K562 (cell line): ENCODE data around the gene SH3TC1. TPM values are rescaled to one million over a fixed set of nuclear protein-coding genes. Genes with fewer than 3 reads are reported as not detected.

Source experiments
- ATAC-seq: fragments of 200-7000 bp; cut with Tn5 transposase; 3 replicates; pipeline ENCODE4 v1.9.1; 2020; ENCODE audit warnings: moderate library complexity
- BruUV-seq: library from RNA; stranded (reverse); fragments of 400-500 nt; replicated peaks from 2 replicates; lab custom pipeline; 2021; lab: Mats Ljungman, UMichigan
- CTCF ChIA-PET: fragments of 300-600 bp; formaldehyde crosslinking; extraction: SDS; loops from one replicate; lab custom pipeline; 2021; ENCODE audit warnings: low intra/inter-chr PET ratio; lab: Yijun Ruan, JAX
- POLR2A ChIA-PET: fragments of 300-600, 350-650 bp; sonication (Branson Sonifier 250); formaldehyde crosslinking; extraction: SDS; loops from one replicate; lab custom pipeline; 2021; ENCODE audit warnings: antibody characterized with exemption, inconsistent platforms; lab: Yijun Ruan, JAX
- DNase-seq, 4 experiments: peaks; one replicate each; pipeline versions ENCODE4 v3.0.0 to v3.0.0-alpha.2; 2011 to 2018; ENCODE audit warnings: low spot score in 3 of 4, mixed read lengths in 3 of 4; ENCODE audit errors: extremely low read depth in 1 of 4
- FAIRE-seq: peaks from 2 replicates; lab custom pipeline; 2011; peaks lifted over from hg19 to GRCh38; lab: Jason Lieb, UNC
- H2AFZ ChIP-seq: 2 replicates; pipeline ENCODE4 v1.6.0; 2011; ENCODE audit warnings: low read depth, low read length, control low read depth, inconsistent platforms
- H3K27ac ChIP-seq: fragments of 200-600 bp; 3 replicates; pipeline ENCODE4 v1.8.0; 2011; ENCODE audit warnings: low read depth, mild to moderate bottlenecking, control low read depth, inconsistent platforms, low read length, moderate library complexity, mixed read lengths; ENCODE audit errors: extremely low read depth
- H3K27me3 ChIP-seq, 2 experiments: fragments of 300-600 bp in 1 of 2; 2 replicates in 1 of 2; 3 replicates in 1 of 2; pipeline versions ENCODE4 v1.6.0 to v1.8.0; 2011; ENCODE audit warnings: inconsistent platforms in 2 of 2, low read length in 2 of 2, mild to moderate bottlenecking in 1 of 2, mixed read lengths in 1 of 2, moderate library complexity in 1 of 2; ENCODE audit not compliant: control insufficient read depth in 2 of 2, insufficient read depth in 2 of 2
- H3K36me3 ChIP-seq: fragments of 300-600 bp; 3 replicates; pipeline ENCODE4 v1.8.0; 2011; ENCODE audit warnings: mild to moderate bottlenecking, low read length, inconsistent platforms; ENCODE audit not compliant: control insufficient read depth, insufficient read depth
- H3K4me1 ChIP-seq, 2 experiments: fragments of 200-600 bp in 1 of 2; replicated peaks in 1 of 2; 2 replicates in 1 of 2; 3 replicates in 1 of 2; pipeline versions ENCODE4 v1.5.1 to v1.8.0; 2011; ENCODE audit warnings: inconsistent platforms in 2 of 2, low read length in 2 of 2, mild to moderate bottlenecking in 1 of 2, mixed read lengths in 1 of 2, moderate library complexity in 1 of 2; ENCODE audit not compliant: control insufficient read depth in 2 of 2, insufficient read depth in 2 of 2
- H3K4me2 ChIP-seq: 2 replicates; pipeline ENCODE4 v1.6.1; 2011; ENCODE audit warnings: low read length, control low read depth, inconsistent platforms, mixed read lengths; ENCODE audit not compliant: insufficient read depth
- H3K4me3 ChIP-seq: fragments of 200-600 bp; sonication (generic), shearing (Covaris generic); 2 replicates; pipeline ENCODE4 v1.5.1; 2016; ENCODE audit warnings: control low read depth, inconsistent platforms
- H3K79me2 ChIP-seq: fragments of 200-600 bp; 3 replicates; pipeline ENCODE4 v1.8.0; 2011; ENCODE audit warnings: low read length, inconsistent platforms; ENCODE audit not compliant: control insufficient read depth, insufficient read depth
- H3K9ac ChIP-seq, 2 experiments: 2 replicates each; pipeline versions ENCODE4 v1.6.0 to v1.6.1; 2011; ENCODE audit warnings: low read depth in 2 of 2, low read length in 2 of 2, control low read depth in 1 of 2, inconsistent platforms in 1 of 2, mild to moderate bottlenecking in 1 of 2, mixed read lengths in 1 of 2; ENCODE audit not compliant: insufficient read depth in 1 of 2
- H3K9me1 ChIP-seq: one replicate; pipeline ENCODE4 v1.6.0; 2011; ENCODE audit warnings: inconsistent platforms, mild to moderate bottlenecking, low read length, moderate library complexity; ENCODE audit not compliant: control insufficient read depth, insufficient read depth
- H3K9me3 ChIP-seq: replicated peaks from 2 replicates; pipeline ENCODE4 v1.5.1; 2011; ENCODE audit warnings: low read depth, low read length, inconsistent platforms; ENCODE audit not compliant: control insufficient read depth, insufficient read depth
- H4K20me1 ChIP-seq: replicated peaks from 2 replicates; pipeline ENCODE4 v1.6.1; 2011; ENCODE audit warnings: low read length, inconsistent platforms, mixed read lengths; ENCODE audit not compliant: control insufficient read depth, insufficient read depth
- E2F5 ChIP-seq: sonication (generic); formaldehyde crosslinking; IDR thresholded peaks from 2 replicates; pipeline ENCODE4 v1.8.0; 2022; ENCODE audit warnings: mild to moderate bottlenecking, missing genetic modification reagents
- HSF4 ChIP-seq: fragments of 250-450 bp; sonication (Bioruptor Pico); IDR thresholded peaks from 2 replicates; pipeline ENCODE4 v2.1.2; 2022; ENCODE audit warnings: mild to moderate bottlenecking, moderate library complexity, borderline replicate concordance
- MBD2 ChIP-seq: sonication (generic); IDR thresholded peaks from 2 replicates; pipeline ENCODE4 v1.6.1; 2016; ENCODE audit warnings: low read depth, borderline replicate concordance
- SMARCB1 ChIP-seq: IDR thresholded peaks from 2 replicates; pipeline ENCODE4 v1.6.1; 2011; ENCODE audit warnings: improper control_type of control experiment, low read depth; ENCODE audit not compliant: insufficient read length
- ZEB2 ChIP-seq: fragments of 450-650 bp; IDR thresholded peaks from 2 replicates; pipeline ENCODE4 v1.6.1; 2016
- ZNF41 ChIP-seq: fragments of 250-450 bp; sonication (Bioruptor Pico); conservative IDR thresholded peaks from 2 replicates; pipeline ENCODE4 v1.4.0; 2020; ENCODE audit warnings: mild to moderate bottlenecking
- ZNF584 ChIP-seq: fragments of 200-800 bp; sonication (Bioruptor generic); IDR thresholded peaks from 2 replicates; pipeline ENCODE4 v1.6.1; 2016; ENCODE audit warnings: low read depth, mild to moderate bottlenecking, missing genetic modification characterization, missing compliant biosample characterization
- WGBS: fragments of 100-300 bp; shearing (Covaris generic); methylation state at CpG from one replicate; pipeline ENCODE4 v1.1.6; 2016; ENCODE audit warnings: low coverage, mixed read lengths; ENCODE audit not compliant: insufficient coverage; ENCODE audit errors: missing lambda C conversion rate; 5-methylcytosine and 5-hydroxymethylcytosine counted together
- in situ Hi-C: fragments of 300-500 bp; cut with MboI; formaldehyde crosslinking; loops from 4 replicates; pipeline ENCODE4 v1.15.0; 2018; ENCODE audit warnings: inconsistent platforms, mixed read lengths
- intact Hi-C: fragments of 100-400 bp; cut with micrococcal nuclease; formaldehyde crosslinking; loops from 2 replicates; pipeline ENCODE4 v1.14.2; 2022
- polyA plus RNA-seq, 8 experiments: library from polyadenylated mRNA; depleted of rRNA in 4 of 8; stranded (reverse) in 5 of 8; unstranded in 3 of 8; fragments of >200 nt; fragmentation: Nextera tagmentation in 2 of 8; fragmentation: Illumina TruSeq in 1 of 8; extraction: Ambion mirVana in 2 of 8; extraction: Trizol in 1 of 8; gene quantifications; 2 replicates each; pipeline versions ENCODE4 v1.2.1 to v1.2.3, GENCODE V29; 2011 to 2014; ENCODE audit warnings: inconsistent platforms in 1 of 8, missing spikeins in 1 of 8
- total RNA-seq, 7 experiments: library from RNA; depleted of rRNA in 6 of 7; stranded (reverse); fragments of >200 nt in 6 of 7; fragmentation: Illumina TruSeq in 2 of 7; extraction: Trizol in 2 of 7; gene quantifications; 2 replicates each; pipeline versions ENCODE4 v1.2.1 to v1.2.3, GENCODE V29; 2011 to 2021; ENCODE audit warnings: low replicate concordance in 1 of 7

Gene SH3TC1
- total and polyA plus RNA-seq, 9 of the 15 experiments (the other 6 are each of a cell fraction or from before 2014, with no cell fraction given): 0.04 to 2.1 (median 0.48) TPM; not detected in 1

GRCh38 chr4:8241211-8241779 lies 42.2 kb downstream of the SH3TC1 start:
- no peak overlapping the region for H3K27ac ChIP-seq
- in situ Hi-C loops: loop anchor here (5.0 kb wide), 1 partner anchor 161 kb away; no protein-coding TSS in a partner anchor
- CTCF ChIA-PET: interaction anchor here (0.7 to 4.9 kb wide), 6 partner anchors 81 to 353 kb away, joined by 3 to 69 read pairs (median 4); no protein-coding TSS in a partner anchor
- H3K9me3 ChIP-seq: no peaks in the 10 kb centered on the region
- no TSS peak for BruUV-seq
- H3K79me2 ChIP-seq: no peaks in the 10 kb centered on the region
- TF ChIP-seq E2F5 (CRISPR knock-in tag): no peak
- no peak for TF ChIP-seq ZEB2
- no peak for TF ChIP-seq MBD2
- TF ChIP-seq SMARCB1: no peak
- no peak for TF ChIP-seq ZNF584 (CRISPR knock-in tag)
- TF ChIP-seq ZNF41 (CRISPR knock-in tag): no peak
- no peak for TF ChIP-seq HSF4 (CRISPR knock-in tag)
- H3K4me3 ChIP-seq: no peak overlapping the region
- H3K4me1 ChIP-seq: peaks cover 6 to 23% of the 10 kb centered on the region in 2 experiments; a peak in 3 of 5 replicates
- no peak for ATAC-seq
- intact Hi-C loops: loop anchor here (10.0 kb wide), 1 partner anchor 64 kb away; no protein-coding TSS in a partner anchor
- no peak for FAIRE-seq
- H3K9ac ChIP-seq: no peak overlapping the region
- no peak overlapping the region for H3K4me2 ChIP-seq
- no peak for DNase-seq
- H3K9me1 ChIP-seq: no peaks in the 10 kb centered on the region
- POLR2A ChIA-PET: interaction anchor here (1.0 kb wide), 1 partner anchor 170 kb away, joined by 3 read pairs; no protein-coding TSS in a partner anchor
- no peak overlapping the region for H2AFZ ChIP-seq
- WGBS: 27% methylated on average over 13 of the region's 14 CpGs
- H3K27me3 ChIP-seq: peaks cover 0 to 33% of the 10 kb centered on the region in 2 experiments; a peak in 2 of 5 replicates
- H3K36me3 ChIP-seq: no peaks in the 10 kb centered on the region
- peaks cover 4% of the 10 kb centered on the region; the same call in 1 of the 2 replicates for H4K20me1 ChIP-seq
